Measurements from ENCODE around the gene FBXO40. TPM values are rescaled to one million over a fixed set of nuclear protein-coding genes. Genes with fewer than 3 reads are reported as not detected.
"Not testable (repeated sequence)": the region's sequence is repeated elsewhere in the genome, so short reads cannot be mapped to it uniquely, and the experiment has no call there.

Gene FBXO40
- total and polyA plus RNA-seq, 10 of the 15 experiments (the other 5 are each of a cell fraction or from before 2014, with no cell fraction given), result 0.03 to 0.05 (median 0.04) TPM; not detected in 7

GRCh38 chr3:121584418-121584817 is 8.8 kb upstream of the FBXO40 start (continued):
- TF ChIP-seq CUX1 (IDR thresholded peaks at IDR 0.05; ENCODE audit: insufficient replicate concordance, low read depth, low read length) (no peak), USF1 (IDR thresholded peaks at IDR 0.05; ENCODE audit: borderline replicate concordance, extremely low read length, insufficient read depth, low read depth, low read length) (no peak), ZBTB33 (IDR thresholded peaks at IDR 0.05) (no peak), PAX5 (IDR thresholded peaks at IDR 0.05; ENCODE audit: borderline replicate concordance, low read depth, low read length) (no peak)

GRCh38 chr3:121593806-121594205 is 627 bp downstream of the FBXO40 start:
- H4K20me1 ChIP-seq (ENCODE audit: control insufficient read depth, insufficient read depth); H3K4me2 ChIP-seq (ENCODE audit: control insufficient read depth, insufficient read depth); H3K4me1 ChIP-seq (ENCODE audit: control insufficient read depth, insufficient read depth, low read length); H3K27ac ChIP-seq (ENCODE audit: control insufficient read depth, insufficient read depth); SMC1A ChIA-PET (ENCODE audit: uncharacterized antibody, unreplicated experiment); DNase-seq (ENCODE audit: low read depth, low spot score); H3K79me2 ChIP-seq (ENCODE audit: control insufficient read depth, insufficient read depth, low read length); H3K9me3 ChIP-seq (replicated peaks; ENCODE audit: control insufficient read depth, insufficient read depth, low read length); FAIRE-seq; H3K4me3 ChIP-seq; H3K9ac ChIP-seq (ENCODE audit: control insufficient read depth, insufficient read depth, low read length); H3K27me3 ChIP-seq (replicated peaks in 1 of 2; ENCODE audit: control insufficient read depth in 2 of 2, insufficient read depth in 2 of 2, low read length in 1 of 2); intact Hi-C loops (cut with micrococcal nuclease; ENCODE audit: unreplicated experiment); H3K36me3 ChIP-seq (ENCODE audit: control insufficient read depth in 2 of 2, insufficient read depth in 2 of 2, low read length in 1 of 2); in situ Hi-C loops (cut with MboI); H2AFZ ChIP-seq (ENCODE audit: control insufficient read depth, low read depth, low read length); BruUV-seq (replicated peaks); ATAC-seq: not testable (repeated sequence)
- 40% methylated on average over 4 of the region's 4 CpGs for WGBS (ENCODE audit: insufficient coverage, insufficient replicate concordance, low lambda C conversion rate, missing lambda C conversion rate)
- RAD21 ChIA-PET (ENCODE audit: unreplicated experiment), result interaction anchor here (0.7 kb wide), 1 partner anchor 45 kb away, joined by 3 read pairs; no protein-coding TSS in a partner anchor
- POLR2A ChIA-PET, result interaction anchor here (0.6 kb wide), 1 partner anchor 108 kb away, joined by 3 read pairs; no protein-coding TSS in a partner anchor
- CTCF ChIA-PET, result interaction anchor here (1.0 kb wide), 1 partner anchor 24 kb away, joined by 3 read pairs; no protein-coding TSS in a partner anchor
